Measurements from ENCODE around the gene KRTAP5-5. TPM values are rescaled to one million over a fixed set of nuclear protein-coding genes. Genes with fewer than 3 reads are reported as not detected.

The KRTAP5-5 gene
- total and polyA plus RNA-seq, 2 of the 13 experiments (the other 11 are each of a cell fraction or from before 2014, with no cell fraction given), result not detected

DNA sequence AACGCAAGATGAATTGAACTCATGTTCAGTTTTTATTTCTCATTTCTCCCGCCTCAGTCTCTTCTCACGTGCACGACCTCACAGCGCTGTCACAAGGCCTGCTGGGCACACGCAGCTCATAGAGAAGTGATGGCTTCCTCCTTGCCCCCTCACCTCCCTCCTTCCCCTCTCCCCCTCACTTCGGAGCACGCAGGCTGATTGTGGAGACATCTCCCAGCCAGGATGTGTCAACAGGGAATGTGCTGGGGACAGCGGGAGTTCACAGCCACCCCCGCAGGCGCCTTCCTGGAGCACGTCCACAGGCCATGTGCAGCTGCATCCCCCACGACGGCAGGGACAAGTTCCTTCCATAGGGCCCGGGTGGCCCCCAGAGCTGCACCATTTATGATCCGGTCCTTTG is 38.3 kb downstream of the KRTAP5-5 start:
- H3K27ac ChIP-seq (ENCODE audit: extremely low read length, insufficient read depth, low read length), result peak overlapping the region; percentile 30
- in situ Hi-C loops (cut with HindIII; ENCODE audit: extremely low pct_ligation_motif_present, low pct_unique_long_range_greater_than_20kb), result no loop called here
- TF ChIP-seq, protein P1, sequence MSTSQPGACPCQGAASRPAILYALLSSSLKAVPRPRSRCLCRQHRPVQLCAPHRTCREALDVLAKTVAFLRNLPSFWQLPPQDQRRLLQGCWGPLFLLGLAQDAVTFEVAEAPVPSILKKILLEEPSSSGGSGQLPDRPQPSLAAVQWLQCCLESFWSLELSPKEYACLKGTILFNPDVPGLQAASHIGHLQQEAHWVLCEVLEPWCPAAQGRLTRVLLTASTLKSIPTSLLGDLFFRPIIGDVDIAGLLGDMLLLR (CRISPR knock-in tag; IDR thresholded peaks at IDR 0.05), result no peak
- TF ChIP-seq MBNL3 (CRISPR knock-in tag; conservative IDR thresholded peaks at IDR 0.05) (no peak), FOXK2 (IDR thresholded peaks at IDR 0.05) (no peak), ZNF235 (CRISPR knock-in tag; IDR thresholded peaks at IDR 0.05; ENCODE audit: borderline replicate concordance) (no peak), ZNF317 (CRISPR knock-in tag; IDR thresholded peaks at IDR 0.05) (no peak), BCL3 (CRISPR knock-in tag; IDR thresholded peaks at IDR 0.05) (no peak), ZNF280B (CRISPR knock-in tag; IDR thresholded peaks at IDR 0.05; ENCODE audit: borderline replicate concordance) (0 out of 2 replicates have a peak, but pooled peaks have one; percentile 30), FOXK1 (CRISPR knock-in tag; IDR thresholded peaks at IDR 0.05; ENCODE audit: borderline replicate concordance, low read depth) (no peak), KIAA2018 (CRISPR knock-in tag; IDR thresholded peaks at IDR 0.05; ENCODE audit: borderline replicate concordance) (no peak)
- TF ChIP-seq, protein P2, sequence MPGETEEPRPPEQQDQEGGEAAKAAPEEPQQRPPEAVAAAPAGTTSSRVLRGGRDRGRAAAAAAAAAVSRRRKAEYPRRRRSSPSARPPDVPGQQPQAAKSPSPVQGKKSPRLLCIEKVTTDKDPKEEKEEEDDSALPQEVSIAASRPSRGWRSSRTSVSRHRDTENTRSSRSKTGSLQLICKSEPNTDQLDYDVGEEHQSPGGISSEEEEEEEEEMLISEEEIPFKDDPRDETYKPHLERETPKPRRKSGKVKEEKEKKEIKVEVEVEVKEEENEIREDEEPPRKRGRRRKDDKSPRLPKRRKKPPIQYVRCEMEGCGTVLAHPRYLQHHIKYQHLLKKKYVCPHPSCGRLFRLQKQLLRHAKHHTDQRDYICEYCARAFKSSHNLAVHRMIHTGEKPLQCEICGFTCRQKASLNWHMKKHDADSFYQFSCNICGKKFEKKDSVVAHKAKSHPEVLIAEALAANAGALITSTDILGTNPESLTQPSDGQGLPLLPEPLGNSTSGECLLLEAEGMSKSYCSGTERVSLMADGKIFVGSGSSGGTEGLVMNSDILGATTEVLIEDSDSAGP (CRISPR knock-in tag; IDR thresholded peaks at IDR 0.05; ENCODE audit: borderline replicate concordance), result 0 out of 2 replicates have a peak, but pooled peaks have one; percentile 27

More for the DNA sequence above, 38.3 kb downstream of the KRTAP5-5 start:
- Histone ChIP-seq H3K79me2 (ENCODE audit: insufficient read depth, low read length) (no peaks in the 10 kb centered on the region), H2AFZ (ENCODE audit: low read length) (no peak overlapping the region), H3K4me2 (ENCODE audit: low read depth, low read length) (no peak overlapping the region), H3K36me3 (replicated peaks in 1 of 2; ENCODE audit: control insufficient read depth in 1 of 2, insufficient read depth in 2 of 2, low read length in 2 of 2) (no peaks in the 10 kb centered on the region), H3K9ac (ENCODE audit: insufficient read depth, low read depth, low read length) (no peak overlapping the region), H3K27me3 (ENCODE audit: control insufficient read depth in 1 of 2, insufficient read depth in 2 of 2, low read length in 2 of 2) (no peaks in the 10 kb centered on the region), H3K4me1 (ENCODE audit: insufficient read depth, low read length) (peaks cover 48% of the 10 kb centered on the region), H3K9me3 (ENCODE audit: low read length) (no peaks in the 10 kb centered on the region), H4K20me1 (ENCODE audit: insufficient read depth, low read length) (no peaks in the 10 kb centered on the region), H3K4me3 (replicated peaks in 1 of 3; ENCODE audit: insufficient read depth in 1 of 3, low read depth in 2 of 3, low read length in 3 of 3) (no peak overlapping the region)
- CTCF ChIA-PET (ENCODE audit: low intra/inter-chr PET ratio, low total read pairs), result no interaction called here
- FAIRE-seq, result no peak
- POLR2A ChIA-PET, result no interaction called here
- BruUV-seq (replicated peaks), result no TSS peak
- DNase-seq (ENCODE audit: low spot score), result no peak
- intact Hi-C loops (cut with micrococcal nuclease; ENCODE audit: unreplicated experiment), result no loop called here
- 83% methylated on average over 16 of the region's 16 CpGs for WGBS (ENCODE audit: low lambda C conversion rate)
- ATAC-seq, result no peak
